HG02870 (cell line): ENCODE data around the gene AVP.

Experiments
- ATAC-seq: cut with Tn5 transposase; IDR thresholded peaks from one replicate; pipeline ENCODE4 v1.9.1; 2021; ENCODE audit warnings: mild to moderate bottlenecking, moderate library complexity; ENCODE audit not compliant: unreplicated experiment

AVP gene

DNA sequence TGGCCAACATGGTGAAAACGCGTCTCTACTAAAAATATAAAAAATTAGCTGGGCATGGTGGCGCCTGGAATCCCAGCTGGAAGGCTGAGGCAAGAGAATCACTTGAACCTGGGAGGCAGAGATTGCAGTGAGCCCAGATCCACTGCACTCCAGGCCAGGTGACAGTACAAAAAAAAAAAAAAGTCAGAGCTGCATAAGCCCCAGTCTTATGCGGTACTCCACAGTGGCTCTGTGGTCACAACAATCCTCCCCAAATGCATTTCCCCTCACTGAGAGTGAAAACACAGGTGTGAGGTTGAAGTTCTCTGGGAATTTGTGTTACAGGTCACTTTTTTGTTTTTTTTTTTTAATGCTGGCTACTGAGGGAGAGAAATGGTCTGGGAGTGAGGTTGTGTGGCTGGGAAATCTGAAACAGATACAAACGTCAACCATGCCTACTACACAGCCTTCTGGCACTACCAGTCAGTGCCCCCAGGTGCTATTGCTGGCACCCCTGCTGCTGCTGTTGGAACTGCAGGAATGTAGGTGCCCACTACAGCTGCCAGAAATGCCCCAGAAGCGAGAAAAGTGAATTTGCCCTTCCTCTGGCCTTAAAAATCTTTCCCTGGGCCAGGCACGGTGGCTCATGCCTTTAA is 33.0 kb downstream of the AVP start:
- no peak for ATAC-seq

DNA sequence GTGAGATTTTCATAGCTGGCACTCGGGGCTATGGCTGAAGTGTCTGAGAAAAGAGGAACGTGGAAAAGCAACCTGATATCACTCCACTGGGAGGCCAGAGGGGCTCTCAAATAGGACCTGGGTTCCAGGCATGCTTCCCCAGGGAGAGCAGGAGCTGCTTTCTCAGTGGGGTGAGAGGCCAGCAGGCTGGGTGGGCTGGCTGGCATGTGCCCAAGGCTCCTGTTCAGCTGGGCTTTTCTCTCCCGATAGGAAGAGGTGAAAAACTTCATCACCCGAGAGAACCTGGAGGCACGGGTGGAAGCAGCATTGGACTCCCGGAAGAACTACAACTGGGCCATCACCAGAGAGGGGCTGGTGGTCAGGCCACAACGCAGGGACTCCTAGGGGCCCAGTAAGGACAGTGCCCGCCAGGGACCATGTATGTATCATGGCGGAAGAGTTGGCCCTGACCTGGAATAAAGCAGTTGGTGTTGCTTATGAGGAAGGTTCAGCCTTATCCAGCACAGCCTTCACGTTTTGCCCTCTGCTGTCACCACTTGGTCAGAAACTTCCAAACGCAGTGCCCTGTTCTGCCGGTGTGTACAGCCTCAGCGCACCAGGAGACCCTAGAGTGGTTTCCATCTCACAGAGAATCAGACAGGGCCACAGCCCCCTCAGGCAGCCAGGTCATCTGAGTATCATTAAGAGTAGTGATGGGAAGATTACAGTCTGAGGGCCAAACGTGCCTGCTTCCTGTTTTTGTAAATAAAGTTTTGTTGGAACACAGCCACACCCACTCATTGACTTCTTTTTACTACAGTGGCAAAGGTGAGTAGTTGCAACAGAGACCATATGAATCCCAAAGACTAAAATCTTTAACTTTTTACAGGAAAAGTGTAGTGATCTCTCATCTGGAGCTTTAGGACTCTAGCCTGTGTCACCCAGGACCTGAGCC is 36.8 kb downstream of the AVP start:
- ATAC-seq = no peak

DNA sequence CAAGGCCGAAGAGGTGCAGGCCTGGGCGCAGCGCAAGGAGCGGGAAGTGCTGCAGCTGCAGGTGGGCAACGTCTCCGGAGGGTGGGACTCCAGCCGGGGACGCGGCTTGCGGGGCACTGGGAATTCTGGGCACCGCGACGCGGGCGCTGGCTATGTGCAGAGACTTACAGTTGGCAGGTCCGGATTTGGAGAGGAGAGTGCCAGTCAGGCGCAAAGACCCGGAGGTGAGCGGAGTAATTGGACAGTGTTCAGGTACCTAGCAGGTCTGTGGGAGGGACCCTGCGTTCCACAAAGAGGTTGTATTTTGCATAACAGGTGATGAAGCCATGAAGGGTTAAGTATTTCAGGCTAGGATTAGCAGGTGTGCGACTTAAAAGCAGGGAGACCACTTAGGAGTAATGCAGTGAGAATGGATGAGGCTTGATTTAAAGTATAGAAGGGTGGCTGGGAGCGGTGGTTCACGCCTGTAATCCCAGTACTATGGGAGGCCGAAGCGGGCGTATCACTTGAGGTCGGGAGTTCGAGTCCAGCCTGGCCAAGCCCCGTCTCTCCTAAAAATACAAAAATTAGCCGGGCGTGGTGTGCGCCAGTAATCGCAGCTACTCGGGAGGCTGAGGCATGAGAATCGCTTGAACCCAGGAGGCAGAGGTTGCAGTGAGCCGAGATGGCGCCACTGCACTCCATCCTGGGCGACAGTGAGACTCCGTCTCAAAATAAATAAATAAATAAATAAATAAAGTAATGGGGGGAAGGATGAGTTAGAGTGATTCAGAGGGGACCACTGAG is 37.7 kb downstream of the AVP start:
- no peak for ATAC-seq

DNA sequence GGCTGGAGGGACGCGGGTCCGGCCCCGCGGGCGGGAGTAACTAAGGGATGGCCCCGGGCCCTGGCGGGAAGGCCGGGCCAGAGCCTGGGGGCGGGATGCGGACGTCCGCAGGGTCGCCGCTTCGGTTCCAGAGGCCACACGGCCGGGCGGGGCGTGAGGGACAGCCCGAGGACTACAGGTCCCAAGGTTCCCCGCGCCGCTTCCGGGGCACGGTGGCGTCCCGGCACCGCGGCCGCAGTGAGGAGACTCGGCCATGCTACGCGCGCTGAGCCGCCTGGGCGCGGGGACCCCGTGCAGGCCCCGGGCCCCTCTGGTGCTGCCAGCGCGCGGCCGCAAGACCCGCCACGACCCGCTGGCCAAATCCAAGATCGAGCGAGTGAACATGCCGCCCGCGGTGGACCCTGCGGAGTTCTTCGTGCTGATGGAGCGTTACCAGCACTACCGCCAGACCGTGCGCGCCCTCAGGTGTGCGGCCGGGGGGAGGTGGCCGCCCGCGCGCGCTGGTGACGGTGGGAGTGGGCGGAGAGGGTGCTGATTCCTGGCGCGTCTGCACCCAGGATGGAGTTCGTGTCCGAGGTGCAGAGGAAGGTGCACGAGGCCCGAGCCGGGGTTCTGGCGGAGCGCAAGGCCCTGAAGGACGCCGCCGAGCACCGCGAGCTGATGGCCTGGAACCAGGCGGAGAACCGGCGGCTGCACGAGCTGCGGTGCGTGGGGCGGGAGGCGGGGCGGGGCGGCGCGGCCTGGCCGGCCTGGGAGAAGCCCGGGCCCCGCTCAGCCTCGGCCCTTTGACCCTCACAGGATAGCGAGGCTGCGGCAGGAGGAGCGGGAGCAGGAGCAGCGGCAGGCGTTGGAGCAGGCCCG is 38.5 kb downstream of the AVP start, which contains the start of gene MRPS26:
Gene MRPS26 (plus strand): TSS at position 237 of the 861 bp plus-strand sequence. CDS start 17 bp downstream, at position 254.
- peak; percentile 86 for ATAC-seq

DNA sequence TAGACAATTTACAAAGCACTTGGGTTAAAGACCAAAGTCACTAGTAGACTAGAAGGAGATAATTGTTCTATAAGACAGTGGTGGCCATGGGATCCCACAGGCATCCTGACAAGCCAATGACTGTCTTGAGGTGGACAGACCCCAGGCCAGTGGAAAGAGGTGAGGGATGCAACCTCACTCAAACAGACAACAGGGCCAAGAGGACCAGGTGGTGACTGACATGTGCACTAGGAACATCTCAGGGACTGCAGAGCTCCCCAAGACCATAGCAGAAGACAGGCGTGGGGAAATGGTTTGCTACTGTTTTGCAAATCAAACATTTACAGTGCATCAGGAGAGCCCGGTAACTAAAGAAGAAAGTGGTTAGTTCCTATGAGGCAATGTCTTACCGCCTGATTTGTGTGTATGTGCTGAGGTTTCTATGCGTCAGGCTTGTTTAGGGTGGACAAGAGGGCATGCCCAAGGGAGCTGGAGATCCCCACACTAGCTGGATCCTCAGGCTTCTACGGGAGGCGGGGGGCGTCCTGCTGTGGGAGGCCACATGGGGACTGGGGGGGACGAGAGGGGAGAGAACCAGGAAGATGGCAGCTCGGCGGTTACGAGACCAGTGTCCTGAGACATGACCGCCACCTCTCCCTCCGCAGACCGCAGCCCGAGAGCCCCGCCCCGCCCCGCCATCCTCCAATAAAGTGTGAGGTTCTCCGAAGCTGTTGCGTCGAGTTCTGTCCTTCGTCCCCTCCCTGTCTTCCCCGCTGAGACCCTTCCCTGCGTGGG is 39.3 kb downstream of the AVP start:
- peak; percentile 39 for ATAC-seq

DNA sequence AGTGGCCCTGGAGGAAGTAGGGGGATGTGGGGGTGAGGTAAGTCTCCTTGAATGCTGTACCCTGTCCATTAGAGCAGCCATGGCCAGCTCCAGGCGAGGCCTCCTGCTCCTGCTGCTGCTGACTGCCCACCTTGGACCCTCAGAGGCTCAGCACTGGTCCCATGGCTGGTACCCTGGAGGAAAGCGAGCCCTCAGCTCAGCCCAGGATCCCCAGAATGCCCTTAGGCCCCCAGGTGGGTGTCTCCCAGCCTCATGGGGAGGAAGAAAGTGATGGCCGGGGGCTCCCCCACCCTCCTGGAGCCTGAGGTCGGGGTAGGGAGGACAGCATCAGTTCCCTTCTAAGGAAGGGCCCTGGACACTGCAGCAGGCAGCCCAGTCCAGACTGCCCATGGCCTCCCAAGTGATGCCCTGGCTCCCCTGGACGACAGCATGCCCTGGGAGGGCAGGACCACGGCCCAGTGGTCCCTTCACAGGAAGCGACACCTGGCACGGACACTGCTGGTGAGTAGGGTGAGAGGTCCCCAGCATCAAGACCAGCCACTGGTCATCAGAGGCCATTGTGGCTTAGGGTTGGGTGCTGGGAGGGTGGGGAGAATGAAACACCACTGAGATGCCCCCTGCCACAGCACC is 40.1 kb downstream of the AVP start:
- no peak for ATAC-seq

DNA sequence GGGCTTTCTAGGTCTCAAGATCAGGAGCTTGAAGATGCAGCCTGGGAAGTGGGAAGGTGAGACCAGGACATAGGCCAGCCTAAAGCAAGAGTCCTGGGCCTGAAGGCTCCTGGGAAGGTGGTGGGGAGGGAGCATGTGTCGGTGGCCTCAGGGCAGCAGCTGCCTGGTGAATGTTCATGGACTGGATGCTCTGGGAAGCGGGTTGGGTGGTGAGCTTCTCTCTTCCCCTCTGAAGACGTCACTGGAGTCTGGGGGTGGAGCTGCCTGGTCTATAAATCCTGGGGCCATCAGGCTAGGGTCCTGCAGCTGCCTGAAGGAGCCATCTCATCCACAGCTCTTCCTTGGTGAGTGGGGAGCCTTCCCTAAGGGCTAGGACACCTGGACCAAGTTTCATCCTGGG is 41.2 kb downstream of the AVP start, which contains the start of gene GNRH2:
Gene GNRH2 (plus strand): TSS at position 301 of the 400 bp plus-strand sequence. CDS start 793 bp downstream, outside the sequence.
- no peak for ATAC-seq

DNA sequence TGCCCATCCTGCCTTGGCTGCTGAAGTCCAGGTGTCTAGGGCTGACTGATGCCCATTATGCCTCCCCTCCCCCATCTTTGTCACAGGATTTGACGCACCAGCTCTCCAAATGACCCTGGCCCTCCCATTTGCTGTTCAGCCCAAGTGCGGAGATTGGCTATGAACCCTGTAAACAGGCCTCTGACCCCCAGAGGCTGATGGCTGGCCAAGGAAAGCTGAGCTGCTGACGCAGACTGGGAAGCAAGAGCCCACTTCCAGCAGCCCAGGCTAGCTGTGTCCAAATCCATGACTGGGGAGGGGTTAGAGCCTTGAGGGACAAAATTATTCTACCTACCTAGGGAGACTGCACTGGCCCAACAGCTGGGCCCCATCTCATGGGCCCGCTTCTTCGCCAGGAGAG is 41.9 kb downstream of the AVP start:
- no peak for ATAC-seq

DNA sequence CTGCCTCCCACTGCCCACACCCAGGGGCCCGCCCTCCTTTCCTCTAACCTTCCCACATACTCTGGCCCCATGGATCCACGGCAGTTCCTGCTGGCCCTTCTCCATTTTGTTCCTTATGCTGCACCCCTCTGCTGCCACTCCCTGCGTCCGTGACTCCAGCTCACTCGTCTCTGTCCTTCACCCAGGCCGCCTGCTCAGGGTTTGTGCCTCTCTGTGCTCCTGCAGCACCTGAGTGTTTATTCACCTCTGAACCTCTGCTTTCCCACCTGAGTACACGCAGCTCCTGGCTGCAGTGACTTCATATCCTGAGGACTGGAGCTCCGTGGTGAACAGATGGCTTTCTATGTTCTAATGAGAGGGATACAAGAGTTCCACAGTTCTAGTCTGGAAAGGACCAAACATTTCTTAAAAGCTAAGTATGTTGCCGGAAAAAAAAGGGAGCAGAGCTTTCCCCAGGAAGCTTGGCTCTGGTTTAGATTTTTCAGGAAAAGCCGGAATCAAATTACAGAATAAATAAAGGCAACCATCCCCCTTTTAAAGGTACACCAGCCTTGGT is 42.6 kb downstream of the AVP start:
- no peak for ATAC-seq

DNA sequence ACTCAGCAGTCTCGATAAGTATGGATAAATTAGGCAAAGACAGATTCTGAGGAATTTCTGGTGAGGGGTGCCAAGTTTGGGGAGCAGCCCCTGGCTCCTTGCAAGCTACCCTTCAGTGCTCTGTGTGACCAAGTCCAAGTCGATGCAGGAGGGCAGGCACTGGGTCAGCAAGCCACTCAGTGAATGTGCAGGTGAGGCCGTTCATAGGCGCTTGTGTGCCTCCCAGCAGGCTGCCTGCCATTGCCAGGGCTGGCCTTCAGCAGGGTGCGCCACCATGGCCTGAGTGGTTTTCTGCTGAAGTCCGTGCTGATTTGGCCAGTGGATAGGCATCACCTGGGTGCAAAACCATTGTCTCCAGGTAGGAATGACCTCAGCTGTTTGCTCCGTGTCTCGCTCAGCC is 44.4 kb downstream of the AVP start:
- no peak for ATAC-seq

DNA sequence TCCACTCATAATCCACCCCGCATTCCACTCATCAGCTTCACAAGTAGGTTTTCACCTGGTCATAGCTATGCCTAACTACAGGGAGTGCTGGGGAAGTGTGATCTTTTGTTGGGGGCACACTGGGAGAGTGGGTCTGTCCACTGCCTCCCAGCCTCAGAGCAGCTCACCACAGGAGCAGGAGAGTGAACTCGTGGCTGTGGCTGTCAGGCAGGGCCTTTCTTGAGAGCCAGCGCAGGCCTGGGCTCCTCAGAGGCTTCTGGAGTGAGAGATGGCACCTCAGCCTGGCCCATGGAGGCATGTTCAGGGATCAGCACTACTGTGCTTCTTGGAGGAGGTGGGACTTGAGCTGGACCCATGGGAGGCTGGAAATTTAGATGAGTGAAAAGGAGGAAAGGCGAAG is 45.1 kb downstream of the AVP start:
- ATAC-seq = no peak

DNA sequence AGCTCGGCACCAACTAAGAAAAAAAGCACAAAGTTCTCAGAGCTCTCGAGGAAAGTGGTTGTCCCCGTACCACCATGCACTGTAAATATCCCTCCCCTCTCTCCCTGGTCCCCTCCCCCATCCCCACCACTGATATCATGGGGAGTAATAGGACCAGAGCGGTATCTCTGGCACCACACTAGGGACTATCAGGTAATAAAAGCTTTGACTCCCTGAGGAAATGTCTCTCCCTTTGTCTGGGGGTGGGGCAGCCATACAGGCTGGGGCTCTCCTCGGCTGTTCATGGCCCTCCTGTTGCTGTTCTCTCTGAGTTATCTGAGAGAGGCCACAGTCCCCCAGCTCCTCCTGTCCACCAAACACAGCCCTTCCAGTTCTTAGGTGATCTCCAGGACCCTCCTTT is 46.1 kb downstream of the AVP start:
- no peak for ATAC-seq

DNA sequence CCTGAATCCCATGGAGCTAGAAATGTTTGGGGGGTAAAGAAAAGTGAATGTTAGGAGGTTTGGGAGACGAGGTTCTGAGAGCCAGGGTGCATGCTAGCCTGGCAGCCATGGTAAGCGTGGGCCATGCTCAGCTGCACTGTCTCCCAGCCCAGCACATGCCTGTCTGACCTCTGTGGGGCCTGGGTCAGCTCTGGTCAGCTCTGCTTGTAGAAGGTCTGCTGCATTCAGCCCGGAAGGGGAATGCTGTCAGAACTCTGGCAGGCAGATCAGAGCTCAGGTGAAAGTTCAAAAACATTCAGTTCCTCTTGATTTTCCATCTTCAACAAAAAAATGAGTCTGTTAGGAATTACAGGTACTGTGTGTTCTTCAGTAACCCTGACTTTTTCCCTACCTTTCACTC is 46.9 kb downstream of the AVP start:
- ATAC-seq = no peak

DNA sequence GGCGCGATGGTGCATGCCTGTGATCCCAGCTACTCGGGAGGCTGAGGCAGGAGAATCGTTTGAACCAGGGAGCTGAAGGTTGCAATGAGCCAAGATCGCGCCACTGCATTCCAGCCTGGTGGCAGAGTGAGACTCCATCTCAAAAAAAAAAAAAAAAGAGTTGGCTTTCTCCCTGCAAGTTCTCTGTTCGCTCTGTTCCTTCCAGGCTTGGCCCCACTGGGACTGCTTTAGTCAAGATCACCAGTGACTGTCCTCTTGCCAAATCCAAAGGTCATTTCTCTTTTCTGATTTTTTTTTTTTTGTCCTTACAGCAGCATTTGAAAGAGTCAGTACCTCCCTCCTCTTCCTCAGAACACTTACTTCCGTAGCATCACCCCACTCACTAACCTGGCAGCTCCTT is 51.9 kb downstream of the AVP start:
- no peak for ATAC-seq
